Tibial nerve (tissue), 4 donors: ENCODE results near the gene NRXN2. TPM values are rescaled to one million over a fixed set of nuclear protein-coding genes. Genes with fewer than 3 reads are reported as not detected.
"Not testable (repeated sequence)": the region's sequence is repeated elsewhere in the genome, so short reads cannot be mapped to it uniquely, and the experiment has no call there.

ENCODE experiments used
- DNase-seq, 2 donors: peaks; one replicate each; pipeline ENCODE4 v3.0.0-alpha.2; 2019; ENCODE audit warnings: low spot score in 2 of 2
- H3K27ac ChIP-seq, 4 donors: fragments of 200-600 bp; sonication (generic) in 3 of 4; one replicate each; pipeline ENCODE4 v1.5.1; 2017 to 2019; ENCODE audit warnings: mild to moderate bottlenecking in 1 of 4
- H3K27me3 ChIP-seq, 2 donors: fragments of 200-600 bp; sonication (generic) in 1 of 2; one replicate each; pipeline versions ENCODE4 v1.5.1 to v1.6.0; 2017 to 2019
- H3K36me3 ChIP-seq, 3 donors: fragments of 200-600 bp; sonication (generic); one replicate each; pipeline ENCODE4 v1.5.1; 2018 to 2019
- H3K4me1 ChIP-seq, 4 donors: fragments of 200-600 bp; sonication (generic) in 3 of 4; one replicate each; pipeline ENCODE4 v1.5.1; 2017 to 2019
- H3K4me3 ChIP-seq, 4 donors: fragments of 200-600 bp; sonication (generic) in 3 of 4; one replicate each; pipeline ENCODE4 v1.5.1; 2017 to 2019; ENCODE audit warnings: mild to moderate bottlenecking in 1 of 4, moderate library complexity in 1 of 4
- H3K9me3 ChIP-seq, 4 donors: fragments of 200-600 bp; sonication (generic) in 3 of 4; one replicate each; pipeline ENCODE4 v1.5.1; 2017 to 2019
- EP300 ChIP-seq, 2 donors: sonication (generic); formaldehyde crosslinking; IDR thresholded peaks; one replicate each; pipeline ENCODE4 v1.6.1; 2017; ENCODE audit warnings: antibody characterized with exemption in 2 of 2, mild to moderate bottlenecking in 1 of 2
- POLR2A ChIP-seq, 2 donors: fragments of 450-650 bp; IDR thresholded peaks; one replicate each; pipeline ENCODE4 v1.6.1; 2017; ENCODE audit warnings: antibody characterized with exemption in 2 of 2, mild to moderate bottlenecking in 2 of 2, moderate library complexity in 2 of 2
- WGBS, 2 donors: methylation state at CpG; one replicate each; pipeline ENCODE4 v1.1.5; 2018; 5-methylcytosine and 5-hydroxymethylcytosine counted together
- total RNA-seq, 4 donors: library from RNA; depleted of rRNA; stranded (reverse); fragments of >200 nt; gene quantifications; one replicate each; pipeline ENCODE4 v1.1.0, GENCODE V29; 2016
- TF ChIP-seq, protein P1 (sequence below), 5 experiments: fragments of 200-600 bp in 3 of 5; fragments of 450-650 bp in 2 of 5; sonication (generic) in 3 of 5; IDR thresholded peaks; one replicate each; pipeline ENCODE4 v1.5.1; 2016 to 2019; ENCODE audit warnings: antibody characterized with exemption in 5 of 5, mild to moderate bottlenecking in 3 of 5, moderate library complexity in 2 of 5

The NRXN2 gene
- total RNA-seq, 4 donors from 2014 or later, result 1.7 to 25.5 (median 8.7) TPM

DNA sequence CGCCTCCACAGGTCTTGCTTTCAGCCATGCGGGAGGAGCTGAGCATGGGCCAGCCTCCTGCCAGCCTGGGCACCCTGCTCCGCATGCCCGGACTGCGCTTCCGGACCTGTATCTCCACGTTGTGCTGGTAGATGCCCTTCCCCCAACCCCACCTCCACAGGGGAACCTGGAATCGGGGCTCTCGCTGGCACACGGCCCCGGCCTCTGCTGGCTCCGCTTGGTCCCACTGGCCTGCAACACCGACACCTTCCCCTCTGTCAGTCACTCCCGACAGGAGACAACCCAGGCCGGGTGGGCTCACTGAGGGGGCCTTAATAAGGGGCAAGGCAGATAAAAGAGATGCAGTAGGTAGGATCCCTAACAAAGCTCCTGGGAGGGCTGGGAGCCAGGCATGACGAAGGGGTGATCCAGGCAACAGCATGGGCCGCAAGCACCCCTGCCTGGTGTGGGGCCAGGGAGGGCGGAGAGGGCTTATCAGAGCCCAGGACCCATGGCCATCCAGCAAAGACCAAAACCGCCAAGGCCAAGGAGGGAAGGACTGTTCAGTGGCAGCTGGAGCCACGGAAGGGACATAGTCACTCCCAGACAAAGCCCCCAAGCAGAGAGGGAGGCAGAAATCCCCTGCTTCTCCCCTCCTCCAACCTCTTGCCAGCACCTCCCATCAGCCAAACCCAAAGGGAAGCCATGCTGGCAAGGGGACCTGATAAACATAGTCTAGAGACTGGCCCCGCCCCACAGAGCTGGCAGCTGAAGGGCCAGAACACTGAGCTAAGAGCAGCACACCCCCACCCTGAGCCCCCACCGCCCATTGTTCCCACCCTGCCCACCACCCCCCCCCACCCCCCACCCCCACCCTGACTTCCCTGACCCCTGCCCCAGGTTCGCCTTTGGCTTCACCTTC is 124.0 kb downstream of the NRXN2 start:
- Histone ChIP-seq H3K27ac (no peak overlapping the region), H3K27me3 (no peaks in the 10 kb centered on the region), H3K4me1 (no peaks in the 10 kb centered on the region), H3K4me3 (no peak overlapping the region), H3K36me3 (no peaks in the 10 kb centered on the region), H3K9me3 (no peaks in the 10 kb centered on the region)
- no peak for TF ChIP-seq POLR2A (IDR thresholded peaks at IDR 0.05)
- no peak for TF ChIP-seq EP300 (IDR thresholded peaks at IDR 0.05)
- TF ChIP-seq, protein P1, sequence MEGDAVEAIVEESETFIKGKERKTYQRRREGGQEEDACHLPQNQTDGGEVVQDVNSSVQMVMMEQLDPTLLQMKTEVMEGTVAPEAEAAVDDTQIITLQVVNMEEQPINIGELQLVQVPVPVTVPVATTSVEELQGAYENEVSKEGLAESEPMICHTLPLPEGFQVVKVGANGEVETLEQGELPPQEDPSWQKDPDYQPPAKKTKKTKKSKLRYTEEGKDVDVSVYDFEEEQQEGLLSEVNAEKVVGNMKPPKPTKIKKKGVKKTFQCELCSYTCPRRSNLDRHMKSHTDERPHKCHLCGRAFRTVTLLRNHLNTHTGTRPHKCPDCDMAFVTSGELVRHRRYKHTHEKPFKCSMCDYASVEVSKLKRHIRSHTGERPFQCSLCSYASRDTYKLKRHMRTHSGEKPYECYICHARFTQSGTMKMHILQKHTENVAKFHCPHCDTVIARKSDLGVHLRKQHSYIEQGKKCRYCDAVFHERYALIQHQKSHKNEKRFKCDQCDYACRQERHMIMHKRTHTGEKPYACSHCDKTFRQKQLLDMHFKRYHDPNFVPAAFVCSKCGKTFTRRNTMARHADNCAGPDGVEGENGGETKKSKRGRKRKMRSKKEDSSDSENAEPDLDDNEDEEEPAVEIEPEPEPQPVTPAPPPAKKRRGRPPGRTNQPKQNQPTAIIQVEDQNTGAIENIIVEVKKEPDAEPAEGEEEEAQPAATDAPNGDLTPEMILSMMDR (IDR thresholded peaks at IDR 0.05), result no peak
- DNase-seq, result no peak
- 84 to 86% methylated on average over 20 of the region's 23 CpGs for WGBS, 2 donors

DNA sequence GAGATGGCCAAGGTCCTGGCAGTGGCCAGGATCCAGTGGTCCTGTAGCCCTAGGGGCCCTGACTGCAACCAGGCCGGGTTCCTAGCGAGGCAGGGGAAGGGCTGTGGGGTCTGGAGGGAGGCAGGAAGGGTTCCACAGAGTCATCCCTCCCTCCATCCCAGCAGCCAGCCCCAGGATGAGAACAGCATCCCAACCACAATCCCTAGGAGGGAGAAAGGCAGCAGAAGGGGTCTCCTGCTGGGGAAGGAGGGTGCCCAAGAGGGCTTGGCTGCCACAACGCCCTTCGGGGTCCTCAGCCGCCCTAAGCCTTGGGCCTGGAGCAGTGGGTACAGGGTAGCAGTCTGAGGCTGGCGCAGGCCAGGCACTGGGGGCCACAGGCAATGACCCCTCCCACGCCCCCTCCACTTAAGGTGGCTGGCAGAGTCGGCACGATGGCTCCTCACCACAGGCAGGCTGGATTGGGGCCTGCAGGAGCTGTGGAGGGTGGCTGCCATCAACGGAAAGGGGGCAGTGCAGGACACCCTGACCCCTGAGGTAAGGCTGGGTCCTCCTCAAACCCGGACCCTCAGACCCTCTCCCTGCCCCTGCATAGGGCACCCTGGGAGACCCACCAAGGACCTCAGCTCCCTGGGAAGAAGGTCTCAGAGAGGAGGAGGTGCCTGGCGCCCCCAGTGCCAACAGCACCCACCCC is 124.7 kb downstream of the NRXN2 start:
- Histone ChIP-seq H3K9me3 (no peaks in the 10 kb centered on the region), H3K36me3 (no peaks in the 10 kb centered on the region), H3K27ac (no peak overlapping the region), H3K4me1 (no peaks in the 10 kb centered on the region), H3K4me3 (no peak overlapping the region), H3K27me3 (no peaks in the 10 kb centered on the region)
- TF ChIP-seq POLR2A (IDR thresholded peaks at IDR 0.05) (no peak), EP300 (IDR thresholded peaks at IDR 0.05) (no peak)
- no peak for DNase-seq
- WGBS, 2 donors, result 91 to 94% methylated on average over 7 of the region's 12 CpGs

DNA sequence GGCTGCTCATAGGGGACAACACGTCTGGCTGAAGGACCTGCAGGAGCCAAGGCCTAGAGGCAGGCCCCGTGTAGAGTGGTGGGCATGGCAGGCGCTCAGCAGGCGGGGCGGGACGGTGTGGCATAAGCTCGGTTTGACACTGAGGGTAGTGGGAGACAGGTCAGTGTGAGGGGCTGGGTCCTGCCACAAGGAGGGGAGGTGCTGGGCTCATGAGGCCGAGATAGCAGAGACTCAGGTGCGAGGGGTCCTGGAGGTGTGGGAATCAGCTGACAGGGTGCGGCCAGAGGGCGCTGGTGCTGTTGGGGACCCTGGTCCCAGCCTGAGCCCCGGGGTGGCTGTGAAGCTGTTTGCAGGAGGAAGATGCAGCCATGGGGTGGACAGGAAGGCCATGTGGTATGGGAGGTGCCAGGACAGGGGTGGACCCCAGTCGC is 125.3 kb downstream of the NRXN2 start:
- Histone ChIP-seq H3K4me1 (no peaks in the 10 kb centered on the region), H3K27ac (no peak overlapping the region), H3K27me3 (no peaks in the 10 kb centered on the region), H3K36me3 (no peaks in the 10 kb centered on the region), H3K4me3 (no peak overlapping the region), H3K9me3 (no peaks in the 10 kb centered on the region)
- 85 to 89% methylated on average over 13 of the region's 13 CpGs for WGBS, 2 donors
- no peak for DNase-seq
- no peak for TF ChIP-seq EP300 (IDR thresholded peaks at IDR 0.05)
- TF ChIP-seq POLR2A (IDR thresholded peaks at IDR 0.05), result no peak
- TF ChIP-seq, protein P1 (IDR thresholded peaks at IDR 0.05), result no peak

DNA sequence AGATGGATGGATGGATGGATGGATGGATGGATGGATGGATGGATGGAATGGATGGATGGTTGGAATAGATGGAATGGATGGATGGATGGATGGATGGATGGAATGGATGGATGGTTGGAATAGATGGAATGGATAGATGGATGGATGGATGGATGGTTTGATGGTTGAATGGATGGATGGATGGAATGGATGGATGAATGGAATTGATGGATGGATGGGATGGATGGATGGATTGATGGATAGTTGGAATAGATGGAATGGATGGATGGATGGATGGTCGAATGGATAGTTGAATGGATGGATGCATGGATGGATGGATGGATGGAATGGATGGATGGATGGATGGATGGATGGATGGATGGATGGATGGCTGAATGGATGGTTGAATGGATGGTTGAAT is 127.1 kb downstream of the NRXN2 start:
- not testable (repeated sequence) for H3K27ac ChIP-seq, H3K4me3 ChIP-seq, H3K4me1 ChIP-seq, H3K36me3 ChIP-seq, H3K9me3 ChIP-seq, H3K27me3 ChIP-seq, DNase-seq
- 61 to 78% methylated on average over 1 of the region's 1 CpG for WGBS, 2 donors

DNA sequence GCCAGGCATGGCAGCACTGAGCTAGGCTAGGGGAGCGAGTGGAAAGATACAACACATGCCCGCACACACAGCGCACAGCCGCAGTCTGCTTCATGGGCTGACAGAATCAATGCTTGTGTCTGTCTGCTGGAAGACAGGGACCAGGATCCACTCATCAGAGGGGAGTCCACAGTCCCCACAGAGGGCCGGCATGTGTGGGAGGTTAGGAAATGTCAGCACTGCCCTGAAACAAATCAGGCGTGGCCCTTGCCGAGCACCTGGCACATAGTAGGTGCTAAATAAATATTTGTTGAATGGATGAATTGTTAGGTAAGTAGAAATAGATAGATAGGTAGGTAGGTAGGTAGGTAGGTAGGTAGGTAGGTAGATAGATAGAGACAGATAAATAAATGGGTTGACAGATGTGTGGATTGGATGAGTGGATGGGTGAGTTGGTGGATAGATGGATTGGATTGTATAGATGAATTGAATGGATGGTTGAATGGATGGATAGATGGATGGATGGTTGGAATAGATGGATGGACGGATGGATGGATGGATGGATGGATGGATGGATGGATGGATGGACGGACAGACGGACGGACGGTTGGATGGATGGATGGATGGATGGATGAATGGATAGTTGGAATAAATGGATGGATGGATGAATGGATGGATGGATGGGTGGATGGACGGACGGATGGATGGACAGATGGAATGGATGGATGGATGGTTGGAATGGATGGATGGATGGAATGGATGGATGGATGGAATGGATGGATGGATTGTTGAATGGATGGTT is 128.6 kb downstream of the NRXN2 start:
- no peak for DNase-seq
- Histone ChIP-seq H3K36me3 (no peaks in the 10 kb centered on the region), H3K9me3 (peaks cover 0 to 3% (median 0%) of the 10 kb centered on the region in 4 donors), H3K27ac (no peak overlapping the region), H3K4me3 (no peak overlapping the region), H3K27me3 (no peaks in the 10 kb centered on the region), H3K4me1 (no peaks in the 10 kb centered on the region)
- WGBS, 2 donors, result 86 to 94% methylated on average over 14 of the region's 14 CpGs
- TF ChIP-seq, protein P1 (IDR thresholded peaks at IDR 0.05), result no peak
- TF ChIP-seq EP300 (IDR thresholded peaks at IDR 0.05) (no peak), POLR2A (IDR thresholded peaks at IDR 0.05) (no peak)
